VCaP (cell line): ENCODE results near the gene CBFA2T3.
"Not testable (repeated sequence)": the region's sequence is repeated elsewhere in the genome, so short reads cannot be mapped to it uniquely, and the experiment has no call there.

ENCODE experiments used
- H3K27ac ChIP-seq: fragments of 450-650 bp; 2 replicates; pipeline ENCODE4 v1.5.1; 2017
- CTCF ChIP-seq: fragments of 450-650 bp; conservative IDR thresholded peaks from 2 replicates; pipeline ENCODE4 v1.5.1; 2017; ENCODE audit warnings: mild to moderate bottlenecking, moderate library complexity

CBFA2T3 gene

GRCh38 chr16:89010210-89010925 lies 33.4 kb upstream of the CBFA2T3 start:
- H3K27ac ChIP-seq, result no peak overlapping the region
- no peak for TF ChIP-seq CTCF

DNA sequence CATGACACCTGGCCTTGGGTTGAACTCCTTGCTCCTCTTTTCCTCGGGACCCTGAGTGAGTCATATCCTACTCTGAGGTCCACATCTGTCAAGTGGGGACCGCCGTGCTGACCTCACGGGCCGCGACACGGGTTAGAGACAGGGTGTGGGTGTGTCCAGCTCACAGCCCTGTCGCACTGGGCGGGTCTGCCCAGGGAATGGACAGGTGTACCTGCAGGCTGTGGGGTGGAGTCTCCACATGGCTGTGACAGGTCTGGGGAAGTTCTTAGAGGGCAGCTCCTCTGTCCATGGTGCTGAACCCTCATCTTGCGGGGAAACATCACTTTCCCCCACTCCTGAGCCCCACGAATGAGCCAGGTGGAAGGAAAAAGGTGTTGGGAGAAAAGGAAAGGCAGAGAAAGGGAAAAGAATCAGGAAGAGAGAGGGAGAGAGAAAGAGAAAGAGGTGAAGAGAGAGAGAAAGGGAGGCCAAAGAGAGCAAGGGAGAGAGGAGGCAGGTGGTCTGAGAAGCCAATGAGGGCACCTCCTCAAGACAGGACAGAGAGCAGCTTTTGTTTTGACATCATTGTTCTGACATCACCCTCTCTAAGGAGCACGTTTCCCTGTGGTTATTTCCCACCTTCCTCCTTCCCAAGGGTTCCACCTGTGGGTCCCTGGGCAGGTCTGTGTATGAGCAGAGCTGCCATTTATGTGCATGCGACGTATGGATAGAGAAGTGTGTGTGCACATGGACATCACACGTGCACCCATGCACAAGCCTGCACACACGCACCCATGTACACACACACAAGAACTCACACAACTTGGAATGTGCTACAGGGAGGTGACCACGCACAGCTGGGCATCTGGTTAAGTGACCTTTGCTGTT lies 32.6 kb upstream of the CBFA2T3 start:
- H3K27ac ChIP-seq, result no peak overlapping the region
- TF ChIP-seq CTCF, result no peak

- not testable (repeated sequence) for H3K27ac ChIP-seq
Observed at GRCh38 chr16:89008796-89009195, 31.8 kb upstream of the CBFA2T3 start.

- H3K27ac ChIP-seq, result no peak overlapping the region
- TF ChIP-seq CTCF, result no peak
Observed at GRCh38 chr16:89007371-89008249, 30.6 kb upstream of the CBFA2T3 start.

DNA sequence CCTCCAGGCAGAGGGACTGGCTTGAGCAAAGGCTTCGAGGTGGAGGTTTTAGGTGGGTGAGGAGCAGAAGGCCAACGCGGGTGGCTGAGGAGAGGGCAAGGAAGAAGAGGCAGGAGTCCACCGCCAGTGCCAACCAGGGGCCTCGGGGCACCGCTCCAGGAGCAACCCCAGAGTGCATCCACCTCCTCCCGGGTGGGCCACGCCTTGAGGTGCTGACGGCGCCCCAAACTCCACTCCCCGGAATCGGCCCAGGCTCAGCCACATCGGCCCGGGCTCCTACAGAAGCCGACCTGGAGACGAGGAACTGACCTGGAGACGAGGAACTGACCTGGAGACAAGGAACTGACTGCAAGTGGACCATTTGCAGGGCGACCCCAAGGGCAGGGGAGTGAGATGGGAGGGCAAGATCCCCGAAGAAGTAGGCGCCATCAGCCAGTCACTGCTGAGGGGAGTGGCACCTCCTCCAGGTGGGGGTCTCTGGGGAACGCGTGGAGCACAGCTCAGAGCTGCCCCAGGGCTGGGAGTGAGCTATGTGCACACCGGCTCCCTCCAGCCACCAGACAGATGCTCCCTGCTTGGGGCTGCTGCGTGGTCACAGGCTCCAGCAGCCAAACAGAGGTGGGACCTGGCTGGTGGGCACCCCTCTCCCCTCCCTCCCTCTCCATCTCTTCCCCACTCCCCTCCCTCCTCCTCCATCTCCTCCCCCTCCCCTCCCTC lies 29.2 kb upstream of the CBFA2T3 start:
- no peak for TF ChIP-seq CTCF
- H3K27ac ChIP-seq, result no peak overlapping the region

GRCh38 chr16:89005201-89006035 lies 28.4 kb upstream of the CBFA2T3 start:
- TF ChIP-seq CTCF, result no peak

More at GRCh38 chr16:89005201-89006035, 28.4 kb upstream of the CBFA2T3 start:
- no peak overlapping the region for H3K27ac ChIP-seq
